ENCODE data around the gene ALK. TPM values are rescaled to one million over a fixed set of nuclear protein-coding genes. Genes with fewer than 3 reads are reported as not detected.

Gene ALK
- total RNA-seq, 4 donors from 2014 or later = 0.32 to 0.42 TPM; not detected in 2

DNA sequence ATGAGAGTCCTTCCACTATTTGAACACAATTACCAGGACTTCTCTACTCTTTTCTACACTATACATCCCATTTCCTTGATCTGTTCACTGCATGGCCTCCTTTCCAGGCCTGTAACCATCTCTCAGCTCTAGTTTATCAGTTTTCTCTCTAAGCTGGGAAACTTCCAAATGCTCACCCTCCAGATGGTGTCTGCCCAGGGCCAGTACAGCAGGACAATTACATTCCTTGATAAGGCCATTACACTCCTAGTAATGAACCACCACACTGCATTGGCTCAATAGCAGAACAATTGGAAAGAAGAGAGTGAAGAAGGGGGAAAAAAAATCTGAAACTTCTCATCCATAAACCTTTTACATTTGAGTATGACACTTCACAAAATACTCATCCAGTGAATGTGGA is 359.1 kb downstream of the ALK start:
- H3K4me3 ChIP-seq = no peak overlapping the region
- H3K27me3 ChIP-seq = no peaks in the 10 kb centered on the region
- H3K9me3 ChIP-seq = no peaks in the 10 kb centered on the region
- DNase-seq (ENCODE audit: low spot score in 2 of 2) = no peak
- H3K27ac ChIP-seq = no peak overlapping the region
- no peaks in the 10 kb centered on the region for H3K36me3 ChIP-seq
- no peak for TF ChIP-seq POLR2A (IDR thresholded peaks at IDR 0.05)
- TF ChIP-seq, protein P1, sequence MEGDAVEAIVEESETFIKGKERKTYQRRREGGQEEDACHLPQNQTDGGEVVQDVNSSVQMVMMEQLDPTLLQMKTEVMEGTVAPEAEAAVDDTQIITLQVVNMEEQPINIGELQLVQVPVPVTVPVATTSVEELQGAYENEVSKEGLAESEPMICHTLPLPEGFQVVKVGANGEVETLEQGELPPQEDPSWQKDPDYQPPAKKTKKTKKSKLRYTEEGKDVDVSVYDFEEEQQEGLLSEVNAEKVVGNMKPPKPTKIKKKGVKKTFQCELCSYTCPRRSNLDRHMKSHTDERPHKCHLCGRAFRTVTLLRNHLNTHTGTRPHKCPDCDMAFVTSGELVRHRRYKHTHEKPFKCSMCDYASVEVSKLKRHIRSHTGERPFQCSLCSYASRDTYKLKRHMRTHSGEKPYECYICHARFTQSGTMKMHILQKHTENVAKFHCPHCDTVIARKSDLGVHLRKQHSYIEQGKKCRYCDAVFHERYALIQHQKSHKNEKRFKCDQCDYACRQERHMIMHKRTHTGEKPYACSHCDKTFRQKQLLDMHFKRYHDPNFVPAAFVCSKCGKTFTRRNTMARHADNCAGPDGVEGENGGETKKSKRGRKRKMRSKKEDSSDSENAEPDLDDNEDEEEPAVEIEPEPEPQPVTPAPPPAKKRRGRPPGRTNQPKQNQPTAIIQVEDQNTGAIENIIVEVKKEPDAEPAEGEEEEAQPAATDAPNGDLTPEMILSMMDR (IDR thresholded peaks at IDR 0.05) = no peak
- TF ChIP-seq EP300 (IDR thresholded peaks at IDR 0.05) = no peak
- no peak for TF ChIP-seq POLR2AphosphoS5 (IDR thresholded peaks at IDR 0.05)
- no peaks in the 10 kb centered on the region for H3K4me1 ChIP-seq

- Histone ChIP-seq H3K36me3 (no peaks in the 10 kb centered on the region), H3K9me3 (no peaks in the 10 kb centered on the region), H3K27me3 (no peaks in the 10 kb centered on the region), H3K4me1 (no peaks in the 10 kb centered on the region), H3K4me3 (no peak overlapping the region), H3K27ac (no peak overlapping the region)
- no peak for TF ChIP-seq EP300 (IDR thresholded peaks at IDR 0.05)
- TF ChIP-seq POLR2A (IDR thresholded peaks at IDR 0.05) = no peak
- no peak for TF ChIP-seq POLR2AphosphoS5 (IDR thresholded peaks at IDR 0.05)
- TF ChIP-seq, protein P1 (IDR thresholded peaks at IDR 0.05) = no peak
- 90% methylated on average over 4 of the region's 4 CpGs for WGBS
- DNase-seq (ENCODE audit: low spot score in 2 of 2) = no peak
These were observed 359.8 kb downstream of the ALK start for GRCh38 chr2:29561628-29562027.

DNA sequence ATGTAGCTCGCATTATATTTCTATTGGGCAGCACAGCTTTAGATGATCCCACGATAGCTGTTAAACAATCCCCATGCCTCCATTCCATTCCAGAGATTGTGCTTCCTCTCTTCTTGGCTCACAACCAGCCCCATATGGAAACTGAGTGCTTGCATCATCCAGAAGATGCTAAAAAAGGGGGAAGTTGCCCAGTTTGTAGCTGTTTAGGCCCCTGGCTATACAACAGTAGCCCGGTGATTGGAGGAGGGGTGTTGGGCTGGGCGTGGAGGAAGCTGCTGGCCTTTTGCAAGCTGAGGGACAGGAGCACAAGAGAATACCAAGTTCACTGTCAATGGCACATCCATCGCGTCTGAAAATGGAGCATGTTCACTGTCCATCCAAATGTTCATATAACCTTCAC is 360.2 kb downstream of the ALK start:
- no peaks in the 10 kb centered on the region for H3K27me3 ChIP-seq
- 66% methylated on average over 6 of the region's 6 CpGs for WGBS
- no peaks in the 10 kb centered on the region for H3K4me1 ChIP-seq
- DNase-seq (ENCODE audit: low spot score in 2 of 2) = no peak
- H3K27ac ChIP-seq = no peak overlapping the region
- no peaks in the 10 kb centered on the region for H3K9me3 ChIP-seq
- H3K36me3 ChIP-seq = no peaks in the 10 kb centered on the region
- H3K4me3 ChIP-seq = no peak overlapping the region
- TF ChIP-seq, protein P1 (IDR thresholded peaks at IDR 0.05) = no peak
- no peak for TF ChIP-seq EP300 (IDR thresholded peaks at IDR 0.05)
- no peak for TF ChIP-seq POLR2A (IDR thresholded peaks at IDR 0.05)
- TF ChIP-seq POLR2AphosphoS5 (IDR thresholded peaks at IDR 0.05) = no peak

DNA sequence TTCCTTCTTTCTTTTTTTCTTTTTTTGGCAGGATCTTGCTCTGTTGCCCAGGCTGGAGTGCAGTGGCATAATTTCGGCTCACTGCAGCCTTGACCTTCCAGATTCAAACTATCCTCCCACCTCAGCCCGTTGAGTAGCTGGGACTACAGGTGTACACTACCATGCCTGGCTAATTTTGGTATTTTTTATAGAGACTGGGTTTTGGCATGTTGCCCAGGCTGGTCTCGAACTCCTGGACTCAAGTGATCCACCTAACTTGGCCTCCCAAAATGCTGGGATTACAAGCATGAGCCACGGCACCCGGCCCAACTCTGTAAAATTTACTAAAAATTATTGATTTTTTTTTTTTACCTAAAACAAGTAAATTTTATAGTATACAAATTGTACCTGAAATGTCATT is 360.8 kb downstream of the ALK start:
- no peaks in the 10 kb centered on the region for H3K36me3 ChIP-seq
- no peaks in the 10 kb centered on the region for H3K27me3 ChIP-seq
- no peak for TF ChIP-seq POLR2A (IDR thresholded peaks at IDR 0.05)
- TF ChIP-seq, protein P1 (IDR thresholded peaks at IDR 0.05) = no peak
- no peak for TF ChIP-seq EP300 (IDR thresholded peaks at IDR 0.05)
- TF ChIP-seq POLR2AphosphoS5 (IDR thresholded peaks at IDR 0.05) = no peak
- H3K4me1 ChIP-seq = no peaks in the 10 kb centered on the region
- no peak for DNase-seq (ENCODE audit: low spot score in 2 of 2)
- H3K9me3 ChIP-seq = no peaks in the 10 kb centered on the region
- H3K27ac ChIP-seq = no peak overlapping the region
- H3K4me3 ChIP-seq = no peak overlapping the region
- WGBS = 87% methylated on average over 5 of the region's 5 CpGs

DNA sequence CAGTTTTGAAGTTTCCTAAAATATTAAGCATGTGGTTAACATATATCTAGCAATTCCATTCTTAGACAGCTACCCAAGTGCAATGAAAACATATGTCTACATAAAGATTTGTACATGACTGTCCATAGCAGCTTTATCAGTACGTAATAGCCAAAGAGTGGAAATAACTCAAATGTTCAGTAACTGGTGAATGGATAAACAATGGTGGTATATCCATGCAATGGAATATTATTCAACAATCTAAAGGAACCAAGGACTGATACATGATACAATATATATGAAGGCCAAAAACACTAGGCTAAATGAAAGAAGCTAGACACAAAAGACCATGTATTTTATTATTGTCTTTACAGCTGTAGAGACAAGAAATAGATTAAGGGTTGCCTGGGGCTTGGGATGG is 361.4 kb downstream of the ALK start:
- whole genome bisulfite sequencing = 77% methylated on average over 1 of the region's 1 CpG

More for the DNA sequence above, 361.4 kb downstream of the ALK start:
- Histone ChIP-seq H3K27ac (no peak overlapping the region), H3K27me3 (no peaks in the 10 kb centered on the region), H3K9me3 (no peaks in the 10 kb centered on the region), H3K4me3 (no peak overlapping the region), H3K36me3 (no peaks in the 10 kb centered on the region), H3K4me1 (no peaks in the 10 kb centered on the region)
- TF ChIP-seq EP300 (IDR thresholded peaks at IDR 0.05) (no peak), POLR2AphosphoS5 (IDR thresholded peaks at IDR 0.05) (no peak), POLR2A (IDR thresholded peaks at IDR 0.05) (no peak)
- TF ChIP-seq, protein P1 (IDR thresholded peaks at IDR 0.05) = no peak
- no peak for DNase-seq (ENCODE audit: low spot score in 2 of 2)
